ENCODE results near the gene ARGFX.

DNA sequence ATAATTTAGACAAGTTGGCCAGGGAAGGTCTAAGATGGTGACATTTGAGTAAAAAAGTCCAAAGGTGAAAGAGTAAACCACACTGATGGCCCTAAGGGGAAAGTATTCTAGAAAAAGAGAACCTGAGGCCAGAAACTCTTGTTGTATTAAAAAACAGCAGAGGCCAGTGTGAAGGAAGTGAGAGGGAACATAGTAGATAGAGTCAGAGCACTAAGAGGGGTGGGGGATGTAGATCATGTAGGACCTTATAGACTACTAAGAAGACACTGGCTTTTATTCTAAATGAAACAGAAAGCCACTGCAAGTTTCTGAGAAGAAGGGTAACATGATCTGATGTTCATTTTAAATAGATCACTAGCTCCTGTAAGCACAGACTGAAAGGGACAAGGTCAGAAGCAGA lies 36.5 kb upstream of the ARGFX start:
- TF ChIP-seq, protein P1, sequence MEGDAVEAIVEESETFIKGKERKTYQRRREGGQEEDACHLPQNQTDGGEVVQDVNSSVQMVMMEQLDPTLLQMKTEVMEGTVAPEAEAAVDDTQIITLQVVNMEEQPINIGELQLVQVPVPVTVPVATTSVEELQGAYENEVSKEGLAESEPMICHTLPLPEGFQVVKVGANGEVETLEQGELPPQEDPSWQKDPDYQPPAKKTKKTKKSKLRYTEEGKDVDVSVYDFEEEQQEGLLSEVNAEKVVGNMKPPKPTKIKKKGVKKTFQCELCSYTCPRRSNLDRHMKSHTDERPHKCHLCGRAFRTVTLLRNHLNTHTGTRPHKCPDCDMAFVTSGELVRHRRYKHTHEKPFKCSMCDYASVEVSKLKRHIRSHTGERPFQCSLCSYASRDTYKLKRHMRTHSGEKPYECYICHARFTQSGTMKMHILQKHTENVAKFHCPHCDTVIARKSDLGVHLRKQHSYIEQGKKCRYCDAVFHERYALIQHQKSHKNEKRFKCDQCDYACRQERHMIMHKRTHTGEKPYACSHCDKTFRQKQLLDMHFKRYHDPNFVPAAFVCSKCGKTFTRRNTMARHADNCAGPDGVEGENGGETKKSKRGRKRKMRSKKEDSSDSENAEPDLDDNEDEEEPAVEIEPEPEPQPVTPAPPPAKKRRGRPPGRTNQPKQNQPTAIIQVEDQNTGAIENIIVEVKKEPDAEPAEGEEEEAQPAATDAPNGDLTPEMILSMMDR (IDR thresholded peaks at IDR 0.05): no peak
- TF ChIP-seq ZFX (IDR thresholded peaks at IDR 0.05; ENCODE audit: borderline replicate concordance): no peak
